Endothelial cell of umbilical vein (primary cell): Measurements from ENCODE around the gene ITM2C.

Experiments
- CTCF ChIP-seq, 2 donors: IDR thresholded peaks; 1 replicate in 1 of 2; 2 replicates in 1 of 2; pipeline ENCODE4 v1.5.1; 2011; ENCODE audit warnings: low read length in 2 of 2, mild to moderate bottlenecking in 2 of 2, moderate library complexity in 2 of 2, control low read depth in 1 of 2, inconsistent platforms in 1 of 2, low read depth in 1 of 2; ENCODE audit not compliant: insufficient read depth in 1 of 2; ENCODE audit errors: extremely low read depth in 1 of 2
- EZH2 ChIP-seq: IDR thresholded peaks from 2 replicates; pipeline ENCODE4 v1.6.1; 2012; ENCODE audit warnings: borderline replicate concordance, low read depth, mild to moderate bottlenecking, moderate library complexity, low read length, inconsistent platforms; ENCODE audit not compliant: severe bottlenecking
- JUN ChIP-seq: IDR thresholded peaks from 2 replicates; pipeline ENCODE4 v1.6.1; 2011; ENCODE audit warnings: borderline replicate concordance, low read depth; ENCODE audit not compliant: insufficient read length, insufficient read depth
- MYC ChIP-seq: IDR thresholded peaks from one replicate; pipeline ENCODE4 v1.6.1; 2011; ENCODE audit warnings: mild to moderate bottlenecking, low read depth, low read length
- POLR2A ChIP-seq: IDR thresholded peaks from 2 replicates; pipeline ENCODE4 v1.6.1; 2012; ENCODE audit warnings: low read depth, mild to moderate bottlenecking, control low read depth, low read length
- POLR2AphosphoS5 ChIP-seq: IDR thresholded peaks from 2 replicates; pipeline ENCODE4 v1.6.1; 2012; ENCODE audit warnings: low read depth, mild to moderate bottlenecking, control low read depth, low read length, moderate library complexity; ENCODE audit not compliant: insufficient read depth
- TF ChIP-seq, protein P1 (sequence below): IDR thresholded peaks from 2 replicates; pipeline ENCODE4 v1.6.1; 2011; ENCODE audit not compliant: insufficient read depth, insufficient read length

DNA sequence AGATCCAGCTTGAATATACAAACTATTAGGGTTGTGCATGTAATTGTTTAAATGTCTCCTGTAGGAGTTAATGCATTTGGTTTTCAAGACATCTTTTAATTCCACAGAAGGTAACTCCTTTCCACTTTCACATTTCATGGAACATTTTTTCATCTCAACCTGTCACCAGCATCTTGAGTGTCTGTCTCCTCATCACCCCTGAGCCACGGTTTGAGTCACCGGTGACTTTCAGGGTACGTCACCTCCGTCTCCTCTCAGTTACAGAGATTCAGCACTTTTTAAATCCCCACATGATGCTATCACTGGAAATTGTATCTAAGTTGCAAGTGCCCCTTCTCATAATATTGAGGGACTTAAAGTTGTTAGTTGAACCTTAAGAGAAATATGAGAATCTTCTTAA lies 35.0 kb downstream of the ITM2C start:
- TF ChIP-seq POLR2A (no peak), CTCF (IDR thresholded peaks at IDR 0.05; ENCODE audit: extremely low read depth in 1 of 2, insufficient read depth in 1 of 2, low read depth in 1 of 2, low read length in 2 of 2) (no peak), MYC (no peak), EZH2 (no peak), JUN (no peak), POLR2AphosphoS5 (no peak)
- TF ChIP-seq, protein P1, sequence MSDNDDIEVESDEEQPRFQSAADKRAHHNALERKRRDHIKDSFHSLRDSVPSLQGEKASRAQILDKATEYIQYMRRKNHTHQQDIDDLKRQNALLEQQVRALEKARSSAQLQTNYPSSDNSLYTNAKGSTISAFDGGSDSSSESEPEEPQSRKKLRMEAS: no peak
